Stomach (tissue), 9 donors: ENCODE measurements around the gene RGS6. TPM values are rescaled to one million over a fixed set of nuclear protein-coding genes. Genes with fewer than 3 reads are reported as not detected.

Experiments used
- DNase-seq, 2 donors: peaks; one replicate each; pipeline versions ENCODE4 v3.0.0 to v3.0.0-alpha.2; 2013 to 2019
- H3K27ac ChIP-seq, 5 donors: fragments of 200-600 bp in 4 of 5; sonication (generic) in 4 of 5; one replicate each; pipeline ENCODE4 v1.5.1; 2013 to 2019; ENCODE audit warnings: mild to moderate bottlenecking in 1 of 5, moderate library complexity in 1 of 5
- H3K27me3 ChIP-seq, 3 donors: fragments of 200-600 bp; sonication (generic); one replicate each; pipeline ENCODE4 v1.5.1; 2017 to 2019; ENCODE audit warnings: mixed run types in 1 of 3
- H3K36me3 ChIP-seq, 4 donors: fragments of 200-600 bp; sonication (generic); 1 replicate in 3 of 4; 2 replicates in 1 of 4; pipeline ENCODE4 v1.5.1; 2016 to 2019
- H3K4me1 ChIP-seq, 4 donors: fragments of 200-600 bp; sonication (generic); one replicate each; pipeline ENCODE4 v1.5.1; 2016 to 2019
- H3K4me3 ChIP-seq, 4 donors: fragments of 200-600 bp; sonication (generic) in 3 of 4; one replicate each; pipeline ENCODE4 v1.5.1; 2016 to 2019; ENCODE audit warnings: mild to moderate bottlenecking in 1 of 4
- H3K9me3 ChIP-seq, 4 donors: fragments of 200-600 bp; sonication (generic); one replicate each; pipeline ENCODE4 v1.5.1; 2016 to 2019
- CTCF ChIP-seq, 7 experiments: fragments of 450-650 bp in 4 of 7; fragments of 200-600 bp in 3 of 7; sonication (generic) in 3 of 7; IDR thresholded peaks; one replicate each; pipeline ENCODE4 v1.5.1; 2016 to 2019; ENCODE audit warnings: antibody characterized with exemption in 7 of 7, control low read depth in 2 of 7, mild to moderate bottlenecking in 1 of 7
- EP300 ChIP-seq: sonication (generic); formaldehyde crosslinking; IDR thresholded peaks from one replicate; pipeline ENCODE4 v1.6.1; 2017; ENCODE audit warnings: antibody characterized with exemption
- POLR2A ChIP-seq, 4 donors: fragments of 450-650 bp; IDR thresholded peaks; one replicate each; pipeline ENCODE4 v1.6.1; 2016; ENCODE audit warnings: antibody characterized with exemption in 4 of 4, control low read depth in 2 of 4, mild to moderate bottlenecking in 1 of 4, moderate library complexity in 1 of 4
- POLR2AphosphoS5 ChIP-seq, 3 donors: sonication (generic); formaldehyde crosslinking; IDR thresholded peaks; one replicate each; pipeline ENCODE4 v1.6.1; 2016; ENCODE audit warnings: antibody characterized with exemption in 3 of 3
- WGBS, 5 donors: extraction: QIAGEN DNeasy Blood & Tissue Kit in 3 of 5; methylation state at CpG; one replicate each; pipeline versions ENCODE4 v1.1.5 to v1.1.7; 2013 to 2018; 5-methylcytosine and 5-hydroxymethylcytosine counted together
- intact Hi-C: fragments of 100-400 bp; cut with DNase I; formaldehyde crosslinking; loops from one replicate; pipeline ENCODE4 v1.15.1; 2023; ENCODE audit warnings: low total_unique reads
- polyA plus RNA-seq, 3 donors: library from polyadenylated mRNA; stranded (reverse); fragments of 200-250 nt; gene quantifications; one replicate each; pipeline ENCODE4 v1.2.3, GENCODE V29; 2013
- total RNA-seq, 5 donors: library from RNA; depleted of rRNA; stranded (reverse); fragments of >200 nt; gene quantifications; one replicate each; pipeline versions ENCODE4 v1.1.0 to v1.2.3, GENCODE V29; 2014 to 2016
- donor health status: healthy with polysubstance abuse.
- donor health status: Bipolar disorder and iron deficiency.
- donor health status: healthy.

Gene RGS6
- total and polyA plus RNA-seq, 8 donors = 0.25 to 18.0 (median 0.92) TPM; not detected in 1

- Histone ChIP-seq H3K4me1 (no peaks in the 10 kb centered on the region), H3K9me3 (no peaks in the 10 kb centered on the region), H3K4me3 (no peak overlapping the region), H3K27ac (no peak overlapping the region), H3K27me3 (no peaks in the 10 kb centered on the region), H3K36me3 (no peaks in the 10 kb centered on the region)
- 80 to 91% (median 84%) methylated on average over 3 of the region's 3 CpGs for WGBS, 5 donors
- intact Hi-C loops = no loop called here
- DNase-seq = no peak
- TF ChIP-seq CTCF (IDR thresholded peaks at IDR 0.05) (no peak), POLR2A (IDR thresholded peaks at IDR 0.05) (no peak), POLR2AphosphoS5 (IDR thresholded peaks at IDR 0.05) (no peak), EP300 (no peak)
Observed at GRCh38 chr14:71996610-71997009, 64.4 kb downstream of the RGS6 start.

- no peak for DNase-seq
- no peak for TF ChIP-seq POLR2A (IDR thresholded peaks at IDR 0.05)
- TF ChIP-seq CTCF (IDR thresholded peaks at IDR 0.05) = no peak
- TF ChIP-seq EP300 = no peak
- no peak for TF ChIP-seq POLR2AphosphoS5 (IDR thresholded peaks at IDR 0.05)
- no peaks in the 10 kb centered on the region for H3K9me3 ChIP-seq
- no peaks in the 10 kb centered on the region for H3K27me3 ChIP-seq
- H3K36me3 ChIP-seq = no peaks in the 10 kb centered on the region
- H3K4me3 ChIP-seq = no peak overlapping the region
- intact Hi-C loops = no loop called here
- WGBS, 5 donors = 72 to 85% (median 82%) methylated on average over 9 of the region's 9 CpGs
- H3K4me1 ChIP-seq = no peaks in the 10 kb centered on the region
- no peak overlapping the region for H3K27ac ChIP-seq
Observed at GRCh38 chr14:72000907-72001306, 68.7 kb downstream of the RGS6 start.

- TF ChIP-seq POLR2A (IDR thresholded peaks at IDR 0.05) (no peak), CTCF (IDR thresholded peaks at IDR 0.05) (no peak)
- no peak overlapping the region for H3K4me3 ChIP-seq
- H3K4me1 ChIP-seq = no peaks in the 10 kb centered on the region
- no peaks in the 10 kb centered on the region for H3K9me3 ChIP-seq
- DNase-seq = no peak
- intact Hi-C loops = no loop called here
- no peaks in the 10 kb centered on the region for H3K27me3 ChIP-seq
- no peak overlapping the region for H3K27ac ChIP-seq
- WGBS, 5 donors = 68 to 91% (median 80%) methylated on average over 3 of the region's 3 CpGs
- H3K36me3 ChIP-seq = no peaks in the 10 kb centered on the region
Observed at GRCh38 chr14:72002731-72003130, 70.5 kb downstream of the RGS6 start.

GRCh38 chr14:72008666-72009065 lies 76.4 kb downstream of the RGS6 start:
- Histone ChIP-seq H3K27ac (no peak overlapping the region), H3K36me3 (no peaks in the 10 kb centered on the region), H3K4me1 (no peaks in the 10 kb centered on the region), H3K9me3 (no peaks in the 10 kb centered on the region), H3K27me3 (no peaks in the 10 kb centered on the region), H3K4me3 (no peak overlapping the region)
- DNase-seq = no peak
- no peak for TF ChIP-seq POLR2AphosphoS5 (IDR thresholded peaks at IDR 0.05)
- intact Hi-C loops = no loop called here

GRCh38 chr14:72010474-72010873 lies 78.2 kb downstream of the RGS6 start:
- 65 to 75% (median 73%) methylated on average over 3 of the region's 3 CpGs for WGBS, 5 donors
- intact Hi-C loops = no loop called here

More at GRCh38 chr14:72010474-72010873, 78.2 kb downstream of the RGS6 start:
- no peaks in the 10 kb centered on the region for H3K4me1 ChIP-seq
- DNase-seq = no peak
- no peaks in the 10 kb centered on the region for H3K36me3 ChIP-seq
- no peak overlapping the region for H3K4me3 ChIP-seq
- no peak for TF ChIP-seq CTCF (IDR thresholded peaks at IDR 0.05)
- no peak for TF ChIP-seq POLR2A (IDR thresholded peaks at IDR 0.05)
- no peak for TF ChIP-seq EP300
- no peak for TF ChIP-seq POLR2AphosphoS5 (IDR thresholded peaks at IDR 0.05)
- no peaks in the 10 kb centered on the region for H3K27me3 ChIP-seq
- H3K9me3 ChIP-seq = no peaks in the 10 kb centered on the region
- H3K27ac ChIP-seq = no peak overlapping the region
